A375 (cell line): ENCODE measurements around the gene OR2T1. TPM values are rescaled to one million over a fixed set of nuclear protein-coding genes. Genes with fewer than 3 reads are reported as not detected.

ENCODE experiments used
- total RNA-seq: library from RNA; depleted of rRNA; stranded (reverse); fragments of >200 nt; shearing (Covaris generic); gene quantifications from 2 replicates; pipeline ENCODE4 v1.2.3, GENCODE V29; 2014; rRNA removed

OR2T1 gene, protein sequence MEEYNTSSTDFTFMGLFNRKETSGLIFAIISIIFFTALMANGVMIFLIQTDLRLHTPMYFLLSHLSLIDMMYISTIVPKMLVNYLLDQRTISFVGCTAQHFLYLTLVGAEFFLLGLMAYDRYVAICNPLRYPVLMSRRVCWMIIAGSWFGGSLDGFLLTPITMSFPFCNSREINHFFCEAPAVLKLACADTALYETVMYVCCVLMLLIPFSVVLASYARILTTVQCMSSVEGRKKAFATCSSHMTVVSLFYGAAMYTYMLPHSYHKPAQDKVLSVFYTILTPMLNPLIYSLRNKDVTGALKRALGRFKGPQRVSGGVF
- total RNA-seq, result not detected in 2 replicates

DNA sequence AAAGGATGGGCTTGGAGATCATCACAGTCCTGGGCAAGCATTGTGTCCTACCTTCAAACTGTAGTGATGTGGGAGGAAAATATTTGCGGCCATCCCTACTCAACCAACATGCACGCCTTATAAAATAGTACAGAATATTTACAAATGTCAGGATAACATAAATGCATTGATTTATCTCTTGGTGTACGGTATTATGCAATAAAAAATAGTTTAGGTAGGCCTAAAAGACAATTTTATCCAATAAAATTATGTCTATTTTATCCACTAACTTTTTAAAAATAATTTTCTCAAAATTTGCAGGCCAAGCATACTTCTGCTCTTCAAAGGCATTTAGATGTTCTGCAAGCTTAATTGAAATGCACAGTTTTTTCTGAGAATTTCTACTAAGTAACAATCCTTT is at the start of gene OR2T1:
TSS of gene OR2T1 (plus strand) at position 301 of the 400 bp plus-strand sequence. CDS start 3,100 bp downstream, outside the sequence.

DNA sequence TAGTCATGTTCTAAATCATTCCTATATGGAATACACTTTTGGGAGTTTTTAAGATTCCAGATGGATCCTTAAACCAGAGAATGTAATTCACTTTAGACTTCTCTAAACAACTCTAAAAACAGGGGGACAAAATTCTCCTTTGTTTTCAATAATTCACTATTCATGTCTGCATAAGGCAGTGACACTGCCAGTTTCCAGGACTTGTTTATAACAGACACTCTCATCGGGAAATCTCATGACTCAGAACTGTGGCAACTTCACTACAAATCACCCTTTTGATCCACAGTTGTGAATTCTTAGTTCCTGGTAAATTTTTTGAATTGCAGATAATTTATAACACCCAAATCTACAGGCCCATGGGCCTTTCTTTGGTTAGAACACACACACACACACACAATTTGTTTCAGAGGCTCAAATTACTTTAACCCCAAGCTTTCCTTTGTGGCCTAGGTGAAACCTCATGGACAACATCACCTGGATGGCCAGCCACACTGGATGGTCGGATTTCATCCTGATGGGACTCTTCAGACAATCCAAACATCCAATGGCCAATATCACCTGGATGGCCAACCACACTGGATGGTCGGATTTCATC is 41.6 kb upstream of the OR2T1 start, which contains the start of gene OR2T4:
TSS of gene OR2T4 (plus strand) at position 545 of the 595 bp plus-strand sequence. CDS start at position 545, 0 bp downstream.

DNA sequence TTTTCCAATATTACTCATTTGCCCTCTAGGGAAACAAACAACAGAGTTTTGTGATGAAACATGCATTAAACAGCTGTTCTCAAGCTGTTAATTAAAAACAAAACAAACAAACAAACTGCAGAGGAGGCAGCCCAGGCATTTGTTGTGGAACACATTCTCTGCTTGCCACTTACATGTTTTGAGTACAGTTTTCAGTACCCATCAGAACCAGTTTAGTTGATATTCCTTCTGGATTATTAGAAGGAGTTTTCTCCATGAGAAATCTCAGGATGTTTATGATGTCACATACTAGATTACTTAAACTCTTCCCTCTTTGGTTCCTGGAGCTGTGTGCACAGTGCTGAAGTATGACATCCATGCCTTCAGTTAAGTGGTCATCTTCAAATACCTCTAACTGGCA is 27.4 kb upstream of the OR2T1 start, which contains the start of gene OR2T6:
TSS of gene OR2T6 (plus strand) at position 301 of the 400 bp plus-strand sequence. CDS start 11,863 bp downstream, outside the sequence.

GRCh38 chr1:248445399-248445798 is 42.6 kb downstream of the OR2T1 start, which contains the start of gene OR2T2:
Gene OR2T2 (plus strand): TSS chr1:248445637. CDS start chr1:248452798, 7,161 bp downstream.

Other genes with a start within 250 kb of the OR2T1 start
- gene OR2M2, start 228.2 kb upstream of the OR2T1 start, total RNA-seq, result not detected in 2 replicates
- gene OR2M3, start 205.8 kb upstream of the OR2T1 start, total RNA-seq, result under 0.01 TPM in 1 of 2 replicates, not detected in the other
- gene OR2M4, start 171.6 kb upstream of the OR2T1 start, total RNA-seq, result 0.08 TPM in 1 of 2 replicates, not detected in the other
- gene OR2T33, start 125.1 kb upstream of the OR2T1 start, total RNA-seq, result 0.32 and 0.91 TPM in 2 replicates
- gene OR2T12, start 99.6 kb upstream of the OR2T1 start, total RNA-seq, result not detected in 2 replicates
- gene OR2M7, start 78.5 kb upstream of the OR2T1 start, total RNA-seq, result not detected in 2 replicates
- not detected in 2 replicates for gene OR14C36, start 54.3 kb upstream of the OR2T1 start, total RNA-seq
- not detected in 2 replicates for gene OR2T4, start 41.4 kb upstream of the OR2T1 start, total RNA-seq
- not detected in 2 replicates for gene OR2T6, start 27.3 kb upstream of the OR2T1 start, total RNA-seq
- gene OR2T2, start 42.6 kb downstream of the OR2T1 start, total RNA-seq, result not detected in 2 replicates
- gene OR2T3, start 70.3 kb downstream of the OR2T1 start, total RNA-seq, result not detected in 2 replicates
- not detected in 2 replicates for gene OR2T5, start 85.5 kb downstream of the OR2T1 start, total RNA-seq
- not detected in 2 replicates for gene OR2G6, start 105.0 kb downstream of the OR2T1 start, total RNA-seq
- gene OR2T29, start 159.7 kb downstream of the OR2T1 start, total RNA-seq, result not detected in 2 replicates
- not detected in 2 replicates for gene OR2T34, start 171.7 kb downstream of the OR2T1 start, total RNA-seq
- gene OR2T10, start 194.7 kb downstream of the OR2T1 start, total RNA-seq, result not detected in 2 replicates
- not detected in 2 replicates for gene OR2T11, start 232.0 kb downstream of the OR2T1 start, total RNA-seq
- not detected in 2 replicates for gene OR2T35, start 242.2 kb downstream of the OR2T1 start, total RNA-seq